ENCODE data around the gene TGFBI.

Gene TGFBI

DNA sequence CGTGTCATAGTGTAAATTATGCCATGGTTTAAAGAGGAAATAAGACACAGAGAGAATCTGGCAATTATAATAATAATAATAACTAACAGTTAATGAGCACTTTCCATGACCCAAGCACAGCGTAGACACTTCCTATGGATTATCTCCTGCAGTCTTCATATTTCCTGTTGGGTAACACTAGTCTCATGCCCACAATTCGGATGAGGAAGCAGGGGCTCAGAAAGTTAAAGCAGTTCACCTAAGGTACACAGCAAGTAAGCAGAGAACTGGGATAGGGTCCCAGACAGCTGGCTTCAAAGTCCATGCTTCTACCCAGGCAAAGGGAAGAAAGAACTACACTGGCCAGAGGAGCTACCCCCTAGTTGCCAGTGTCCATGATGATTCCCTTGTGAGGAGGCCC lies 27.9 kb upstream of the TGFBI start:
- no peaks in the 10 kb centered on the region for H3K9me3 ChIP-seq (ENCODE audit: control insufficient read depth in 1 of 2, low read length in 2 of 2)
- no peak overlapping the region for H3K27ac ChIP-seq (ENCODE audit: low read depth, low read length)
- peaks cover 0 to 3% of the 10 kb centered on the region in 2 donors for H3K27me3 ChIP-seq (ENCODE audit: control insufficient read depth in 1 of 2, insufficient read depth in 2 of 2, low read length in 2 of 2)
- no peak overlapping the region for H3K4me3 ChIP-seq (ENCODE audit: low read depth in 1 of 2, low read length in 2 of 2)
- no peaks in the 10 kb centered on the region for H3K36me3 ChIP-seq (ENCODE audit: control insufficient read depth in 1 of 2, insufficient read depth in 2 of 2, low read length in 2 of 2)
- H3K9ac ChIP-seq (ENCODE audit: low read depth in 1 of 2, low read length in 2 of 2) = no peak overlapping the region
- peaks cover 0 to 5% of the 10 kb centered on the region in 2 donors for H3K4me1 ChIP-seq (ENCODE audit: control insufficient read depth in 1 of 2, insufficient read depth in 2 of 2, low read length in 2 of 2)

DNA sequence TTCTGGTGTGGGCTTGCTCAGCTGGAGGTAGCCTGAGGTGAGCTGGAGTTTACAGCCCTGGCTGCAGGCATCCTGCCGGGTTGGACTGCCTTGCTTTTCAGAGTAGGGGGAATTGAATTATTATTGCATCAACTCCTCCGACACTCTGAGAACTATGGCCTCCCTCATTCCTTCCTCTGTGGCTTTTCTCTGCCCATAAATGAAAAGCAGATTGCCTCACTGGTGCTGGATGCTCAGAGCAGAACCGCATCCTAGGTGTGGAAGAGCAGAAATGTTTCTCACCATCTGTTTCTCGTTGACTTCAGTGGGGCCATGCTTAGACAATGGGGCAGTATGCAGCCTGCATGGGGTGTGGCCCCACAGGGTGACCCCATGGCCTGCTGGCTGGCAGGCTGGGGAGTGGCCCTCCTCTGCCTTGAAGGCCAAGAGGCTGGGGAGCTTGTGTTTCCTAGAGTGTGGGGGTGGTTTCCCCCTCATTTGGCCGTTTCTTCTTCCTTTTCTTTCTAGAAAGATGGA lies 27.3 kb upstream of the TGFBI start:
- H3K9ac ChIP-seq (ENCODE audit: low read depth in 1 of 2, low read length in 2 of 2) = no peak overlapping the region
- peaks cover 0 to 5% of the 10 kb centered on the region in 2 donors for H3K4me1 ChIP-seq (ENCODE audit: control insufficient read depth in 1 of 2, insufficient read depth in 2 of 2, low read length in 2 of 2)
- H3K36me3 ChIP-seq (ENCODE audit: control insufficient read depth in 1 of 2, insufficient read depth in 2 of 2, low read length in 2 of 2) = no peaks in the 10 kb centered on the region
- H3K27ac ChIP-seq (ENCODE audit: low read depth, low read length) = no peak overlapping the region
- no peaks in the 10 kb centered on the region for H3K9me3 ChIP-seq (ENCODE audit: control insufficient read depth in 1 of 2, low read length in 2 of 2)
- H3K4me3 ChIP-seq (ENCODE audit: low read depth in 1 of 2, low read length in 2 of 2) = no peak overlapping the region
- no peaks in the 10 kb centered on the region for H3K27me3 ChIP-seq (ENCODE audit: control insufficient read depth in 1 of 2, insufficient read depth in 2 of 2, low read length in 2 of 2)

GRCh38 chr5:136004436-136004835 lies 24.4 kb upstream of the TGFBI start:
- Histone ChIP-seq H3K27me3 (ENCODE audit: control insufficient read depth in 1 of 2, insufficient read depth in 2 of 2, low read length in 2 of 2) (no peaks in the 10 kb centered on the region), H3K27ac (ENCODE audit: low read depth, low read length) (no peak overlapping the region), H3K9ac (ENCODE audit: low read depth in 1 of 2, low read length in 2 of 2) (no peak overlapping the region), H3K9me3 (ENCODE audit: control insufficient read depth in 1 of 2, low read length in 2 of 2) (no peaks in the 10 kb centered on the region), H3K4me3 (ENCODE audit: low read depth in 1 of 2, low read length in 2 of 2) (no peak overlapping the region), H3K36me3 (ENCODE audit: control insufficient read depth in 1 of 2, insufficient read depth in 2 of 2, low read length in 2 of 2) (no peaks in the 10 kb centered on the region), H3K4me1 (ENCODE audit: control insufficient read depth in 1 of 2, insufficient read depth in 2 of 2, low read length in 2 of 2) (peaks cover 4 to 5% of the 10 kb centered on the region in 2 donors)

GRCh38 chr5:136005476-136005875 lies 23.3 kb upstream of the TGFBI start:
- no peak overlapping the region for H3K9ac ChIP-seq (ENCODE audit: low read depth in 1 of 2, low read length in 2 of 2)
- no peak overlapping the region for H3K4me3 ChIP-seq (ENCODE audit: low read depth in 1 of 2, low read length in 2 of 2)
- H3K36me3 ChIP-seq (ENCODE audit: control insufficient read depth in 1 of 2, insufficient read depth in 2 of 2, low read length in 2 of 2) = no peaks in the 10 kb centered on the region
- H3K9me3 ChIP-seq (ENCODE audit: control insufficient read depth in 1 of 2, low read length in 2 of 2) = no peaks in the 10 kb centered on the region
- peaks cover 4 to 5% of the 10 kb centered on the region in 2 donors for H3K4me1 ChIP-seq (ENCODE audit: control insufficient read depth in 1 of 2, insufficient read depth in 2 of 2, low read length in 2 of 2)
- no peaks in the 10 kb centered on the region for H3K27me3 ChIP-seq (ENCODE audit: control insufficient read depth in 1 of 2, insufficient read depth in 2 of 2, low read length in 2 of 2)
- H3K27ac ChIP-seq (ENCODE audit: low read depth, low read length) = no peak overlapping the region

- Histone ChIP-seq H3K36me3 (ENCODE audit: control insufficient read depth in 1 of 2, insufficient read depth in 2 of 2, low read length in 2 of 2) (no peaks in the 10 kb centered on the region), H3K27ac (ENCODE audit: low read depth, low read length) (no peak overlapping the region), H3K4me3 (ENCODE audit: low read depth in 1 of 2, low read length in 2 of 2) (no peak overlapping the region), H3K9me3 (ENCODE audit: control insufficient read depth in 1 of 2, low read length in 2 of 2) (no peaks in the 10 kb centered on the region), H3K4me1 (ENCODE audit: control insufficient read depth in 1 of 2, insufficient read depth in 2 of 2, low read length in 2 of 2) (peaks cover 0 to 7% of the 10 kb centered on the region in 2 donors), H3K27me3 (ENCODE audit: control insufficient read depth in 1 of 2, insufficient read depth in 2 of 2, low read length in 2 of 2) (no peaks in the 10 kb centered on the region), H3K9ac (ENCODE audit: low read depth in 1 of 2, low read length in 2 of 2) (no peak overlapping the region)
Measured at GRCh38 chr5:136006164-136006563, 22.6 kb upstream of the TGFBI start.

- Histone ChIP-seq H3K4me1 (ENCODE audit: control insufficient read depth in 1 of 2, insufficient read depth in 2 of 2, low read length in 2 of 2) (peaks cover 4 to 14% of the 10 kb centered on the region in 2 donors), H3K9ac (ENCODE audit: low read depth in 1 of 2, low read length in 2 of 2) (no peak overlapping the region), H3K27ac (ENCODE audit: low read depth, low read length) (no peak overlapping the region), H3K4me3 (ENCODE audit: low read depth in 1 of 2, low read length in 2 of 2) (no peak overlapping the region), H3K36me3 (ENCODE audit: control insufficient read depth in 1 of 2, insufficient read depth in 2 of 2, low read length in 2 of 2) (no peaks in the 10 kb centered on the region), H3K9me3 (ENCODE audit: control insufficient read depth in 1 of 2, low read length in 2 of 2) (no peaks in the 10 kb centered on the region), H3K27me3 (ENCODE audit: control insufficient read depth in 1 of 2, insufficient read depth in 2 of 2, low read length in 2 of 2) (no peaks in the 10 kb centered on the region)
Measured at GRCh38 chr5:136006761-136007251, 22.0 kb upstream of the TGFBI start.

- Histone ChIP-seq H3K36me3 (ENCODE audit: control insufficient read depth in 1 of 2, insufficient read depth in 2 of 2, low read length in 2 of 2) (no peaks in the 10 kb centered on the region), H3K4me1 (ENCODE audit: control insufficient read depth in 1 of 2, insufficient read depth in 2 of 2, low read length in 2 of 2) (peaks cover 7 to 18% of the 10 kb centered on the region in 2 donors)
Measured at GRCh38 chr5:136007271-136007670, 21.5 kb upstream of the TGFBI start.

DNA sequence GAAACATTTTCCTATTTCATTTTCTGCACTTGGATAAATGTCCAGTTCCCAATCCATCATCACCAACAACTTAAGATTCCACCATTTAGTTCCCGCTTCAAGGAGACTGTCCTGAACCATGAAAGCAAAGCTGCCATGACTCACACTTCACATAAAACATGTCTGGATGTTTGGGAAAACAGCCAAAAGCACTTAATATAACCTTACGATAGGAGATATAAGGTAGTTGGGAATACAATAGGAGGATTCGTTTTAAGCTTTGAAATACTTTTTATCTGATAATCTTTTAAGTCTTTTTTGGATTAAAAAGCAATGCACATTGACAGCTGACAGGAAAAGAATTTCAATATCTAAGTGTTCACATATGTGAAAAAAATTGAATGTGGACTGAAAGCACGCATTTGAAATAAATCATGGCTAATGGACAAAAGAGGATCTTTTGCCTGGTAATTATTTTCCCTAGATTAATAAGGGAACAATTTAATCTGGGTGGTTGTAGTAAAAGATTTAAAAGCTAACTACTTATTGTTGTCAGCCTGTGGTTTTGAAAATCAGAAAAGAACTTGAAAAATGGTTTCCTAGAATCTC lies 17.3 kb upstream of the TGFBI start:
- Histone ChIP-seq H3K9me3 (ENCODE audit: control insufficient read depth in 1 of 2, low read length in 2 of 2) (no peaks in the 10 kb centered on the region), H3K4me3 (ENCODE audit: low read depth in 1 of 2, low read length in 2 of 2) (no peak overlapping the region), H3K9ac (ENCODE audit: low read depth in 1 of 2, low read length in 2 of 2) (no peak overlapping the region), H3K4me1 (ENCODE audit: control insufficient read depth in 1 of 2, insufficient read depth in 2 of 2, low read length in 2 of 2) (peaks cover 7 to 19% of the 10 kb centered on the region in 2 donors), H3K27ac (ENCODE audit: low read depth, low read length) (no peak overlapping the region), H3K27me3 (ENCODE audit: control insufficient read depth in 1 of 2, insufficient read depth in 2 of 2, low read length in 2 of 2) (no peaks in the 10 kb centered on the region), H3K36me3 (ENCODE audit: control insufficient read depth in 1 of 2, insufficient read depth in 2 of 2, low read length in 2 of 2) (no peaks in the 10 kb centered on the region)

More at GRCh38 chr5:136007271-136007670, 21.5 kb upstream of the TGFBI start:
- Histone ChIP-seq H3K9ac (ENCODE audit: low read depth in 1 of 2, low read length in 2 of 2) (no peak overlapping the region), H3K27me3 (ENCODE audit: control insufficient read depth in 1 of 2, insufficient read depth in 2 of 2, low read length in 2 of 2) (no peaks in the 10 kb centered on the region), H3K27ac (ENCODE audit: low read depth, low read length) (no peak overlapping the region), H3K4me3 (ENCODE audit: low read depth in 1 of 2, low read length in 2 of 2) (no peak overlapping the region), H3K9me3 (ENCODE audit: control insufficient read depth in 1 of 2, low read length in 2 of 2) (no peaks in the 10 kb centered on the region)

DNA sequence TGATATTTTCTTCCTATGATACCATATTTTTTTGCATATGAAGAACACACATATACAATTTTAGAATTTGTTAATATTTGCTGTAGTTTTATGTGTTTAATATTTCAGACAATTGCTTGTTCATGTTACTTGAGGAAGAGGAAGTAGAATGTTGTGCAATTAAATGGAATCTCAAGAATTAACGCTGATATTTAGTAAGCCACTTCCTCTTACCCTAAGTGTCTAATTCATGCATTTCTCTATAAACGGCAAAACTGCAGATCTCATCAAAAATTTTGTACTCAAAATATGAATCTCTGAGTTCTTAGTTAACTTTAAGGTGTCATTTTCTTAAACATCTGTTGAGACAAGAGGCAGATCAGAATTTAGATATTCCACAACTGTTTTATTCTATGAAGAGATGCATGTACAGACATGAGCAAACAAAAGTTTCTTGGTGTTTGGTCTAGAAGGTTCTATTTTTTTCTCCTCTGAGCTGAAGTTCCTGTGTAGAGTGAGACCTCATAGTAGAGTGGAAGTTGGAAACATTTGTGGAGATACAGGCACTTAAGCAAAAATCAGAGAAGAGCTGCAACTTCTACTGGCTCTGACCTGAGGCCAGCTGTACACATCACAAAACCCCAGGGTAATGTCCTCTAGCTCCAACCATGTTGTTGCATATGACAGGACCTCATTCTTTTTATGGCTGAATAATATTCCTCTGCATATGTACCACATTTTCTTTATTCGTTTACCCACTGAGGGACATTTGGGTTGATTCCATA lies 16.6 kb upstream of the TGFBI start:
- Histone ChIP-seq H3K27me3 (ENCODE audit: control insufficient read depth in 1 of 2, insufficient read depth in 2 of 2, low read length in 2 of 2) (no peaks in the 10 kb centered on the region), H3K9me3 (ENCODE audit: control insufficient read depth in 1 of 2, low read length in 2 of 2) (no peaks in the 10 kb centered on the region), H3K4me3 (ENCODE audit: low read depth in 1 of 2, low read length in 2 of 2) (no peak overlapping the region), H3K9ac (ENCODE audit: low read depth in 1 of 2, low read length in 2 of 2) (no peak overlapping the region), H3K36me3 (ENCODE audit: control insufficient read depth in 1 of 2, insufficient read depth in 2 of 2, low read length in 2 of 2) (no peaks in the 10 kb centered on the region), H3K4me1 (ENCODE audit: control insufficient read depth in 1 of 2, insufficient read depth in 2 of 2, low read length in 2 of 2) (peaks cover 7 to 19% of the 10 kb centered on the region in 2 donors), H3K27ac (ENCODE audit: low read depth, low read length) (no peak overlapping the region)

DNA sequence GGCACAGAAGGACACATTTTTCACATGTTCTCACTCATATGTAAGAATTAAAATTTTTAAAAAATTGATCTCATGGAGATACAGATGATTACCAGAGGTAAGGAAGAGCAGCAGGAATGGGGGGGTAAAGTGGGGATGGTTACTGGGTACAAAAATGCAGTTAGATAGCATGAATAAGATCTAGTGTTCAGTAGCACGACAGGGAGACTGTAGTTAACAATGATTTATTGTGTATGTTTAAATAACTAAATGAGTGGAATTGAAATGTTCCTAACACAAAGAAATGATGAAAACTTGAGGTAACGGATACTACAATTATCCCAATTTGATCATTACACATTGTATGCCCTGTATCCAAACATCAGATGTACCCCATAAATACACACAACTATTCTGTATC lies 15.2 kb upstream of the TGFBI start:
- Histone ChIP-seq H3K4me1 (ENCODE audit: control insufficient read depth in 1 of 2, insufficient read depth in 2 of 2, low read length in 2 of 2) (peaks cover 7 to 16% of the 10 kb centered on the region in 2 donors), H3K9ac (ENCODE audit: low read depth in 1 of 2, low read length in 2 of 2) (no peak overlapping the region), H3K27ac (ENCODE audit: low read depth, low read length) (no peak overlapping the region), H3K36me3 (ENCODE audit: control insufficient read depth in 1 of 2, insufficient read depth in 2 of 2, low read length in 2 of 2) (no peaks in the 10 kb centered on the region), H3K4me3 (ENCODE audit: low read depth in 1 of 2, low read length in 2 of 2) (no peak overlapping the region), H3K27me3 (ENCODE audit: control insufficient read depth in 1 of 2, insufficient read depth in 2 of 2, low read length in 2 of 2) (no peaks in the 10 kb centered on the region), H3K9me3 (ENCODE audit: control insufficient read depth in 1 of 2, low read length in 2 of 2) (no peaks in the 10 kb centered on the region)
